HG03442 (cell line): ENCODE measurements around the gene VDAC2.
"Not testable (repeated sequence)": the region's sequence is repeated elsewhere in the genome, so short reads cannot be mapped to it uniquely, and the experiment has no call there.

ENCODE experiments used
- ATAC-seq: cut with Tn5 transposase; IDR thresholded peaks from one replicate; pipeline ENCODE4 v1.9.1; 2021; ENCODE audit warnings: mild to moderate bottlenecking, moderate library complexity; ENCODE audit not compliant: unreplicated experiment

The VDAC2 gene

GRCh38 chr10:75210282-75211006, at the start of gene VDAC2:
TSS of gene VDAC2 (plus strand) at chr10:75210796. CDS start at chr10:75211159, 363 bp downstream.
- ATAC-seq, result peak; percentile 82

GRCh38 chr10:75165684-75166622, 44.6 kb upstream of the VDAC2 start:
- peak; percentile 93 for ATAC-seq

GRCh38 chr10:75166623-75166972, 44.0 kb upstream of the VDAC2 start:
- peak; percentile 9 for ATAC-seq

- no peak for ATAC-seq
Measured at GRCh38 chr10:75168275-75168674, 42.3 kb upstream of the VDAC2 start.

GRCh38 chr10:75170215-75170614, 40.4 kb upstream of the VDAC2 start:
- ATAC-seq, result no peak

GRCh38 chr10:75175046-75175445, 35.5 kb upstream of the VDAC2 start:
- no peak for ATAC-seq

DNA sequence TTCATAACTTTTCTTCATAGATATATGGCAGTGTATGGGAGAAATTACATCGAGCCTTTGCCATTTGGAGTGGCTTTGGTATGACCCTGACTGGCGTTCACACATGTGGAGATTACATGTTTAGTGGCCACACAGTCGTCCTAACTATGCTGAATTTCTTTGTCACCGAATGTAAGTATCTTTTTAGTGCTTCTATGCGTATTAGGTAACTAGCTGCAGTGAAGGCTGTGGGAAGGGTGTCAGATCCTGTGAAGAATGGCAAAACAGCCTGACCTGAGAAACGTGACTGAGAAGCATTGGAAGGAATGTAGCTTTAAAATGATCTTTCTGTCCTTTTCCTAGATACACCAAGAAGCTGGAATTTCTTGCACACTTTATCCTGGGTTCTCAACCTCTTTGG, 34.5 kb upstream of the VDAC2 start:
- ATAC-seq, result no peak

- no peak for ATAC-seq
Measured at GRCh38 chr10:75176736-75177135, 33.9 kb upstream of the VDAC2 start.

GRCh38 chr10:75179657-75180177, 30.9 kb upstream of the VDAC2 start:
- no peak for ATAC-seq

DNA sequence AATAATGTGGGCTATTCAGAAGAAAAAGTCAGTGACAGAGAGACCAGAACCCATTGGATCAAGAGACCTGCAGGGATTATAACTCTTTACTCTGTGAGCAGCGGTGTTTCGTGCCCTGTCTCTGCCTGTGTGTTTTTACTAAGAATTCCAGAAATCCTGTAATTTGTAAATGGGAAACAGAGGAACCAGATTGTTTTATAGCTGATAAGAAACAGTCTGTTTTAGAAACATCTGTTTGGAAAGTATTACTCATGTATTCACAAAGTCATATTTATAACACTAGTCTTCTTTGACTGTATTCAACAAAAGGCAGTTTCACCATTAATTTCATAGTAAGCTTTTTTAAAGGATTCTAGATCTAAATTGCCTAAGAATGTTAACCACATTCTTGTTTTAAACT, 30.0 kb upstream of the VDAC2 start:
- ATAC-seq, result no peak

DNA sequence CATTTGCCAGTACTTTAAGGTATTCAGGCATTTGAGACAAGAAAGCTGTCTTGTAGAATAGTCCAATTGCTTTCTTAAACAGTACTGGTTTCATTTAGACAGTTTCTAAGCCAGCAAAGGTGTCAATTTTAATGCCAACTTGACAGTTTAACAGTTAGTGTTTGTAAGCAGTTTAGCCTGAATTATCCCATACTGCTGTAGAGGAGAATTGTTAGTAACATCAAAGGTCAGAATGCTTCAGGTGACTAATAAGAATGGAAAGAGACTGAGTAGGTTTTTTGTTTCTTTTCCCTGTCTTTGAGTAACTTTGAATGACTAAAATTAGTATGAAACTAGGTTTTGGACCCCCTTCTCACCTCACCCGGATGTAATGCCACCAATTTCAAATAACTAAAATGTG, 29.5 kb upstream of the VDAC2 start:
- no peak for ATAC-seq

GRCh38 chr10:75186310-75186709, 24.3 kb upstream of the VDAC2 start:
- ATAC-seq, result no peak

- ATAC-seq, result peak; percentile 55
Measured at GRCh38 chr10:75187961-75188426, 22.6 kb upstream of the VDAC2 start.

DNA sequence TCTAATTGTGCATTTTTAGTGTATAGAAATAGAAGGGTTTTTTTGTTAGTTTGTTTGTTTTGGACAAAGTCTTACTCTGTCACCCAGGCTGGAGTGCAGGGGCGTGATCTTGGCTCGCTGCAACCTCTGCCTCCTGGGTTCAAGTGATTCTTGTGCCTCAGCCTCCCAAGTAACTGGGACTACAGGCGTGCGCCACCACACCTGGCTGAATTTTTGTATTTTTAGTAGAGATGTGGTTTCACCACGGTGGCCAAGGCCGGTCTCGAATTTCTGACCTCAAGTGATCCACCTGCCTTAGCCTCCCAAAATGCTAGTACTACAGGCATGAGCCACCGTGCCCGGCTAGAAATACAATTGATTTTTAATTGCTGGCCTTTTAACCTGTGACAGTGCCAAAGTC, 22.1 kb upstream of the VDAC2 start:
- ATAC-seq, result not testable (repeated sequence)

DNA sequence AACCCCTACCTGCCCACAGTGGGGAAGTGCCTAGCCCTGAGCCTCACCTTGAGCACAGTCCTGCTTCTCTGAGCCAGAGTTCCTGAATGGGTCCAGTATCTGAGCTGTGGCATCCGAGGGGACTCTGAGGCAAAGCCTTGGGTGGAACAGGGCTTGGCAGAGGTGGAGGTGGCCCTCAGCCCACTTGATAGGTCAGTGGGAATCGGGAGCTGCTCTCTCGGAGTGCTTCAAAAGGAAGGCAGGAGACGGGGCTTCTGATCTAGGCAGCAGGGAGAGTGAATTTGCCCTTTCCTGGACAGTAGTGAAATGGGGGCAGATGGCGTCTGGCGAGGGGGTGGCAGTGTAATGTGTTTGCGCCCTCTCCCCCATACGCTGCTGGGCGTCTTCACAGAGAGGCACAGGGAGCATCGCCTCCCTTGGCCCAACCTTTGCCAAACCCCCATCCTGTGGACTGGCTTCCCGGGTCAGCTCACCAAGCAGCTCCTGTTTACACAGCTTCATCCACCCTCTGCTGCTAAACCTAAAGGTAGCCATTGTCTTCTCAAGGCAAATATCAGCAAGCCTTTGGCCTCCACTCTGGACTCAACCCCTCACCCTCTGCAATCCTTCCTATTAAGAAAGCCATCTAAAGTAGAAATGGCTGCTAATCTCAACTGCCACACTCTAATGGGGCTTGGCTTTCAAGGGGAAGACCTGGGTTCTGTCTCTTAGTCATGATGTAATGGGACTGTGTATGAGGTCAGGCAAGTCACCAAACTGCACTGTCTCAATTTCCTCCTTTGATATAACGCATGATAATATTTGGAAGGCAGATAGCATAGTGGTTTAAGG, 21.1 kb upstream of the VDAC2 start:
- ATAC-seq, result no peak

DNA sequence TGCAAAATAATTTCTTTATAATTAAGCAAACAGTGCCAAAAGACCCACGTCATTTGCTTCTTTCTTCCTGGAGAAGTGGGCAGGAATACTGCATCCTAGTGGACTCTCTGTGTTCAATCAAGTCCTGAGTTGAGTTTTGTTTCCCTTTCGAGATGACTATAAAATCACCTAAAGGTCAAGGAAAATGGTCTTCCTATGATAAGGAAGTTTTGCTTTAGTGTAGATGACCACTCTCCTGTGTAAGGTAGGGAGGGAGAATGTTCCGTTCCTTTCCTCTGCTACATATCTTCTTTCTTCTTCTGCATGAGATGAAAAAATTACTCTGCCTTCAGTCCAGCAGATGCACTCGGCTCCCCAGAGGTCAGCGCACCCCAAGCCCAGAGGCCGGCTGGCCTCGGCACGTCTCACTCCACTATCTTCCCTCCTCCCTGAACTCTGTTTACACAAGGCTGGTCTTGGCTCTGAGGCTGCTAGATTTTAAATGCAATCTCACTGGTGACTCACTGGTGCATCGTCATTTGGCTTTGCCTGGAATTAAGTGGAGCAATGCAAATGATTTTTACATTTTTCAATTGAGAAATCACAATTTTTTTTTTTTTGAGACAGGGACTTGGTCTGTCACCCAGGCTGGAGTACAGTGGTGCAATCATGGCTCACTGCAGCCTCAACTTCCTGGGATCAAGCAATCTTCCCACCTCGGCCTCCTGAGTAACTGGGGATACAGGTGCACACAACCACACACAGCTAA, 18.6 kb upstream of the VDAC2 start:
- no peak for ATAC-seq

DNA sequence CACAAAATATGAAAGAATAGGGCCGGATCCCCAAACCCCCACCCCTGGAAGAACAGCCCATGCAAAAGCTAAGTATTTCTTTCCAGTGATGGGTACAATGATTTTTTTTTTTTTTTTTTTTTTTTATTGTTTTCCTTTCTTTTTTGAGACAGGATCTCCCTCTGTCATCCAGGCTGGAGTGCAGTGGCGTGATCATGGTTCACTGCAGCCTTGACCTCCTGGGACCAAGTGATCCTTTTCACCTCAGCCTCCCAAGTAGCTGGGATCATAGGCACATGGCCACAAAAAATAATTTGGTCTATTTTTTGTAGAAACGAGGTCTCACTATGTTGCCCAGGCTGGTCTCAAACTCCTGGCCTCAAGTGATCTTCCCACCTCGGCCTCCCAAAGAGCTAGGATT, 16.0 kb upstream of the VDAC2 start:
- ATAC-seq, result not testable (repeated sequence)

DNA sequence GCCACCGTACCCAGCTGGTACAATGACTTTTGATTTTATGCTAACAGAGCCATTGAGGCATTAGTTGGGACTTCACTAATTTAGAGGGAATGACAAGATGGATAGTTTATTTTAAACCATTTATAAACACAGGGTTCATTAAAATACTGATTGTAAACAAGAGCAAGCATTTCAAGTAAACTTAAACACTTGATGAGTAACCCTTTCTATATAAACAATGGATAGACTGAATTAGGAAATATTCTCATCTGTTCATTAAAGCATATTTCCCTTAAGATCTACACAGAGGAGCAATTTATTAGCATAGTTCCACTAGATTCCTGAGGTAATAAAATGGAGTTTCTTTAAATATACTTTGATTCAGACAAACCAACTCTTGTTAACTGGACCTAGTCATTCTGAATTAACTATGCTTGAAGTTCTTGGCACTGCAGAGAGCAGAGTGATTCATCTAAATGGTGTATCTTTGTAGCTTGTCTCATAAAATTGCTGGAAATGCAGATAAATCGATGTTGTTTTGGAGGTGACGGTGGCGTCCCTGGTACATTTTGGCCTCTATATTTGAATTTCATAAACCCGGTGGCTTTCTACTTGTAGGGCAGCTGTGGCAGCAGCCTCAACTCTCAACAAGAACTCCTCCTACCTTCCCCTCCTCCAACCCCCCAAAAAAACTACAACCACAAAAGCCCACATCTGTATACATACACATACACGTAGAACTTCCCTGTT, 15.4 kb upstream of the VDAC2 start:
- ATAC-seq, result no peak

GRCh38 chr10:75197066-75197465, 13.5 kb upstream of the VDAC2 start:
- no peak for ATAC-seq
